ENCODE results near the gene NAB2.
"Not testable (repeated sequence)": the region's sequence is repeated elsewhere in the genome, so short reads cannot be mapped to it uniquely, and the experiment has no call there.

NAB2 gene

GRCh38 chr12:57069523-57069922, 19.4 kb upstream of the NAB2 start:
- DNase-seq = no peak

GRCh38 chr12:57072661-57073060, 16.3 kb upstream of the NAB2 start:
- no peak for DNase-seq

GRCh38 chr12:57073566-57074450, 15.1 kb upstream of the NAB2 start:
- not testable (repeated sequence) for DNase-seq

GRCh38 chr12:57078519-57079404, 10.2 kb upstream of the NAB2 start, which contains the start of gene NEMP1:
NEMP1 (minus strand) TSS chr12:57078791; CDS start chr12:57078745, 46 bp downstream.
- peak; percentile 98 for DNase-seq

GRCh38 chr12:57079821-57080220, 9.1 kb upstream of the NAB2 start:
- DNase-seq = no peak

- no peak for DNase-seq
These were observed 8.1 kb upstream of the NAB2 start for GRCh38 chr12:57080855-57081254.

GRCh38 chr12:57085999-57086492, 2.9 kb upstream of the NAB2 start:
- no peak for DNase-seq

GRCh38 chr12:57086493-57087009, 2.4 kb upstream of the NAB2 start:
- DNase-seq = no peak

- DNase-seq = peak; percentile 77
These were observed 1.8 kb upstream of the NAB2 start for GRCh38 chr12:57087010-57087690.

- peak; percentile 78 for DNase-seq
These were observed 1.1 kb upstream of the NAB2 start for GRCh38 chr12:57087691-57088353.

- peak; percentile 37 for DNase-seq
These were observed 644 bp downstream of the NAB2 start for GRCh38 chr12:57089271-57090245.

GRCh38 chr12:57090490-57090889, 1.6 kb downstream of the NAB2 start:
- no peak for DNase-seq

GRCh38 chr12:57090924-57091637, 2.2 kb downstream of the NAB2 start:
- DNase-seq = no peak

GRCh38 chr12:57091638-57092528, 3.0 kb downstream of the NAB2 start:
- no peak for DNase-seq

- no peak for DNase-seq
These were observed 3.6 kb downstream of the NAB2 start for GRCh38 chr12:57092529-57092862.

GRCh38 chr12:57092876-57093414, 4.0 kb downstream of the NAB2 start:
- DNase-seq = no peak

GRCh38 chr12:57093415-57094207, 4.7 kb downstream of the NAB2 start:
- DNase-seq = peak; percentile 38

Data from T1000 (cell line).